DLD1 (cell line): Measurements from ENCODE around the gene R3HDM4.
"Not testable (repeated sequence)": the region's sequence is repeated elsewhere in the genome, so short reads cannot be mapped to it uniquely, and the experiment has no call there.

Source experiments
- in situ Hi-C: cut with HindIII; loops from 2 replicates; pipeline ENCODE4 v1.10.0; 2017; ENCODE audit warnings: low sequenced_read_pairs

R3HDM4 gene

GRCh38 chr19:896999-897398 is 16.0 kb downstream of the R3HDM4 start:
- in situ Hi-C loops: no loop called here

GRCh38 chr19:896434-896833 is 16.6 kb downstream of the R3HDM4 start:
- in situ Hi-C loops: no loop called here

- in situ Hi-C loops: no loop called here
Measured at GRCh38 chr19:892894-893689, 19.9 kb downstream of the R3HDM4 start, which contains the start of the genes MED16 and RNU6-9. Gene MED16, minus strand, starts transcription at chr19:893187. Its CDS starts 2,056 bp downstream, at chr19:891131. Gene RNU6-9, plus strand, starts transcription at chr19:893484.

- in situ Hi-C loops: no loop called here
Measured at GRCh38 chr19:892243-892893, 20.7 kb downstream of the R3HDM4 start.

GRCh38 chr19:891421-892200 is 21.4 kb downstream of the R3HDM4 start:
- in situ Hi-C loops: not testable (repeated sequence)

GRCh38 chr19:890831-891230 is 22.2 kb downstream of the R3HDM4 start:
- in situ Hi-C loops: no loop called here

GRCh38 chr19:889662-890295 is 23.2 kb downstream of the R3HDM4 start:
- in situ Hi-C loops: no loop called here

- in situ Hi-C loops: no loop called here
Measured at GRCh38 chr19:888581-889385, 24.2 kb downstream of the R3HDM4 start.

- in situ Hi-C loops: no loop called here
Measured at GRCh38 chr19:887599-887998, 25.4 kb downstream of the R3HDM4 start.

- in situ Hi-C loops: no loop called here
Measured at GRCh38 chr19:887072-887471, 25.9 kb downstream of the R3HDM4 start.

- in situ Hi-C loops: no loop called here
Measured at GRCh38 chr19:885536-886224, 27.3 kb downstream of the R3HDM4 start.

GRCh38 chr19:884420-885211 is 28.4 kb downstream of the R3HDM4 start:
- in situ Hi-C loops: no loop called here

- in situ Hi-C loops: no loop called here
Measured at GRCh38 chr19:883661-884211, 29.3 kb downstream of the R3HDM4 start.

- in situ Hi-C loops: no loop called here
Measured at GRCh38 chr19:882871-883497, 30.0 kb downstream of the R3HDM4 start.

- in situ Hi-C loops: no loop called here
Measured at GRCh38 chr19:881385-882071, 31.5 kb downstream of the R3HDM4 start.

- in situ Hi-C loops: no loop called here
Measured at GRCh38 chr19:879711-880438, 33.1 kb downstream of the R3HDM4 start.
